OCI-LY3 (cell line): ENCODE measurements around the gene ITPR1.

Source experiments
- H2AFZ ChIP-seq: fragments of 200-600, 300-600 bp; shearing (Covaris generic); 2 replicates; pipeline ENCODE4 v1.6.0; 2014; ENCODE audit warnings: antibody characterized with exemption, low read depth, low read length
- H3K27ac ChIP-seq: fragments of 200-600, 300-600 bp; sonication (generic); 2 replicates; pipeline ENCODE4 v1.5.1; 2014; ENCODE audit warnings: mild to moderate bottlenecking, low read length, moderate library complexity, mixed read lengths
- H3K27me3 ChIP-seq: fragments of 200-600, 300-600 bp; sonication (generic); 2 replicates; pipeline ENCODE4 v1.6.1; 2014; ENCODE audit warnings: low read depth, low read length, mixed read lengths
- H3K36me3 ChIP-seq: fragments of 200-600, 300-600 bp; sonication (generic); replicated peaks from 2 replicates; pipeline ENCODE3; 2014; ENCODE audit warnings: low read depth, low read length, mixed read lengths
- H3K4me1 ChIP-seq: fragments of 300-600, 200-600 bp; sonication (generic); 2 replicates; pipeline ENCODE4 v1.6.1; 2014; ENCODE audit warnings: low read length, mixed read lengths
- H3K4me2 ChIP-seq: fragments of 200-600, 300-600 bp; sonication (generic); 2 replicates; pipeline ENCODE4 v1.6.1; 2014; ENCODE audit warnings: low read length, mixed read lengths
- H3K4me3 ChIP-seq: fragments of 300-600, 200-600 bp; sonication (generic); 2 replicates; pipeline ENCODE4 v1.5.1; 2014; ENCODE audit warnings: antibody characterized with exemption, mild to moderate bottlenecking, low read length, moderate library complexity
- H3K79me2 ChIP-seq: fragments of 300-600, 200-600 bp; shearing (Covaris generic); 2 replicates; pipeline ENCODE4 v1.6.1; 2014; ENCODE audit warnings: mild to moderate bottlenecking, low read length, mixed read lengths
- H3K9ac ChIP-seq: fragments of 300-600, 200-600 bp; shearing (Covaris generic); 2 replicates; pipeline ENCODE4 v1.6.0; 2014; ENCODE audit warnings: mild to moderate bottlenecking, low read length, moderate library complexity
- H3K9me3 ChIP-seq: fragments of 200-600, 300-600 bp; shearing (Covaris generic); 2 replicates; pipeline ENCODE4 v1.6.1; 2014; ENCODE audit warnings: low read length, mixed read lengths; ENCODE audit not compliant: insufficient read depth
- H4K20me1 ChIP-seq: fragments of 200-600, 300-600 bp; sonication (generic); 2 replicates; pipeline ENCODE4 v1.6.1; 2016; ENCODE audit warnings: low read length, mixed read lengths; ENCODE audit not compliant: insufficient read depth
- CTCF ChIP-seq: fragments of 200-600, 300-600 bp; sonication (generic); IDR thresholded peaks from 2 replicates; pipeline ENCODE4 v1.5.1; 2014; ENCODE audit warnings: antibody characterized with exemption, low read length, low read depth
- EZH2phosphoT487 ChIP-seq: fragments of 200-600 bp; shearing (Covaris generic); IDR thresholded peaks from 2 replicates; pipeline ENCODE4 v1.6.1; 2018; ENCODE audit warnings: antibody characterized with exemption, mixed run types, low read depth

ITPR1 gene

GRCh38 chr3:4577721-4578120 lies 84.6 kb downstream of the ITPR1 start:
- Histone ChIP-seq H3K4me1 (no peaks in the 10 kb centered on the region), H3K36me3 (no peaks in the 10 kb centered on the region), H3K4me3 (no peak overlapping the region), H3K27ac (no peak overlapping the region), H2AFZ (no peak overlapping the region), H4K20me1 (no peaks in the 10 kb centered on the region), H3K9ac (no peak overlapping the region), H3K9me3 (no peaks in the 10 kb centered on the region), H3K4me2 (no peak overlapping the region), H3K27me3 (peaks cover 5% of the 10 kb centered on the region), H3K79me2 (no peaks in the 10 kb centered on the region)
- no peak for TF ChIP-seq EZH2phosphoT487
- no peak for TF ChIP-seq CTCF

GRCh38 chr3:4580346-4581123 lies 87.4 kb downstream of the ITPR1 start:
- Histone ChIP-seq H3K4me2 (no peak overlapping the region), H3K79me2 (no peaks in the 10 kb centered on the region), H4K20me1 (no peaks in the 10 kb centered on the region)

GRCh38 chr3:4581124-4581424 lies 87.9 kb downstream of the ITPR1 start:
- no peak overlapping the region for H3K9ac ChIP-seq
- TF ChIP-seq CTCF (no peak), EZH2phosphoT487 (no peak)
- H3K27me3 ChIP-seq = peaks cover 5% of the 10 kb centered on the region
- no peak overlapping the region for H2AFZ ChIP-seq
- no peaks in the 10 kb centered on the region for H3K9me3 ChIP-seq
- H3K4me3 ChIP-seq = no peak overlapping the region
- H3K36me3 ChIP-seq = no peaks in the 10 kb centered on the region
- H3K4me2 ChIP-seq = no peak overlapping the region
- no peaks in the 10 kb centered on the region for H4K20me1 ChIP-seq
- H3K27ac ChIP-seq = no peak overlapping the region
- no peaks in the 10 kb centered on the region for H3K79me2 ChIP-seq
- peaks cover 7% of the 10 kb centered on the region for H3K4me1 ChIP-seq

More at GRCh38 chr3:4580346-4581123, 87.4 kb downstream of the ITPR1 start:
- Histone ChIP-seq H3K27ac (no peak overlapping the region), H3K27me3 (peaks cover 5% of the 10 kb centered on the region), H3K9me3 (no peaks in the 10 kb centered on the region), H3K9ac (no peak overlapping the region), H2AFZ (no peak overlapping the region), H3K4me3 (no peak overlapping the region), H3K4me1 (peaks cover 7% of the 10 kb centered on the region), H3K36me3 (no peaks in the 10 kb centered on the region)
- TF ChIP-seq CTCF = no peak
- no peak for TF ChIP-seq EZH2phosphoT487

- no peak overlapping the region for H3K27ac ChIP-seq
- no peaks in the 10 kb centered on the region for H3K36me3 ChIP-seq
- H3K27me3 ChIP-seq = peaks cover 5% of the 10 kb centered on the region
- no peaks in the 10 kb centered on the region for H3K79me2 ChIP-seq
- no peak overlapping the region for H3K4me3 ChIP-seq
- no peak overlapping the region for H2AFZ ChIP-seq
- no peak overlapping the region for H3K4me2 ChIP-seq
- no peak overlapping the region for H3K9ac ChIP-seq
- H3K9me3 ChIP-seq = no peaks in the 10 kb centered on the region
- H3K4me1 ChIP-seq = peaks cover 7% of the 10 kb centered on the region
- TF ChIP-seq EZH2phosphoT487 (no peak), CTCF (no peak)
- no peaks in the 10 kb centered on the region for H4K20me1 ChIP-seq
Measured at GRCh38 chr3:4581498-4581897, 88.3 kb downstream of the ITPR1 start.
